GM23248 (cell line): ENCODE measurements around the gene SPOCD1. TPM values are rescaled to one million over a fixed set of nuclear protein-coding genes. Genes with fewer than 3 reads are reported as not detected.
A peak's percentile ranks its signal among the peaks of the same experiment; 100 is the strongest.

Experiments
- DNase-seq: peaks from one replicate; pipeline ENCODE4 v3.0.0-alpha.2; 2015
- H2AFZ ChIP-seq: fragments of 200-600 bp; sonication (generic); 2 replicates; pipeline ENCODE4 v1.6.1; 2016; ENCODE audit warnings: antibody characterized with exemption
- H3F3A ChIP-seq: fragments of 200-600 bp; sonication (generic); 2 replicates; pipeline ENCODE4 v1.6.1; 2016; ENCODE audit warnings: mild to moderate bottlenecking, antibody characterized with exemption, mixed run types; ENCODE audit not compliant: insufficient read depth
- H3K27ac ChIP-seq: fragments of 200-600 bp; sonication (generic); 2 replicates; pipeline ENCODE4 v1.5.1; 2016; ENCODE audit warnings: mild to moderate bottlenecking
- H3K27me3 ChIP-seq: fragments of 200-600 bp; sonication (generic); replicated peaks from 2 replicates; pipeline ENCODE4 v1.6.1; 2016; ENCODE audit warnings: mild to moderate bottlenecking; ENCODE audit not compliant: insufficient read depth
- H3K36me3 ChIP-seq: fragments of 200-600 bp; sonication (generic); 2 replicates; pipeline ENCODE4 v1.6.1; 2016; ENCODE audit warnings: low read depth, mild to moderate bottlenecking
- H3K4me1 ChIP-seq: fragments of 200-600 bp; sonication (generic); 2 replicates; pipeline ENCODE4 v1.6.1; 2016; ENCODE audit warnings: mild to moderate bottlenecking; ENCODE audit not compliant: insufficient read depth
- H3K4me2 ChIP-seq: fragments of 200-600 bp; sonication (generic); one replicate; pipeline ENCODE4 v1.6.1; 2016; ENCODE audit warnings: mild to moderate bottlenecking; ENCODE audit not compliant: unreplicated experiment
- H3K4me3 ChIP-seq: fragments of 200-600 bp; sonication (generic); 2 replicates; pipeline ENCODE4 v1.5.1; 2016; ENCODE audit warnings: mild to moderate bottlenecking
- H3K79me2 ChIP-seq: fragments of 200-600 bp; sonication (generic); 2 replicates; pipeline ENCODE4 v1.6.1; 2016; ENCODE audit warnings: mild to moderate bottlenecking; ENCODE audit not compliant: insufficient read depth
- H3K9ac ChIP-seq: fragments of 200-600 bp; sonication (generic); 2 replicates; pipeline ENCODE4 v1.6.1; 2016; ENCODE audit warnings: mild to moderate bottlenecking
- H3K9me2 ChIP-seq: fragments of 200-600 bp; sonication (generic); 2 replicates; pipeline ENCODE4 v1.6.1; 2016; ENCODE audit warnings: mixed run types, mild to moderate bottlenecking, moderate library complexity; ENCODE audit not compliant: insufficient read depth
- H3K9me3 ChIP-seq: fragments of 200-600 bp; sonication (generic); one replicate; pipeline ENCODE4 v1.6.1; 2017; ENCODE audit warnings: low read depth
- H4K20me1 ChIP-seq: fragments of 200-600 bp; sonication (generic); 2 replicates; pipeline ENCODE4 v1.6.0; 2016; ENCODE audit not compliant: insufficient read depth
- EZH2 ChIP-seq: fragments of 200-600 bp; sonication (generic); IDR thresholded peaks from 2 replicates; pipeline ENCODE4 v1.6.1; 2018; ENCODE audit warnings: antibody characterized with exemption, mild to moderate bottlenecking; ENCODE audit not compliant: insufficient read depth, poor library complexity, severe bottlenecking
- EZH2phosphoT487 ChIP-seq: fragments of 200-600 bp; sonication (generic); IDR thresholded peaks from 2 replicates; pipeline ENCODE4 v1.6.1; 2018; ENCODE audit warnings: antibody characterized with exemption, moderate library complexity, mild to moderate bottlenecking, low read depth; ENCODE audit not compliant: insufficient read depth
- WGBS, 2 experiments: methylation state at CpG; one replicate each; pipeline ENCODE4 v1.1.6; 2015 to 2017; ENCODE audit warnings: low lambda C conversion rate in 2 of 2, low coverage in 1 of 2; ENCODE audit errors: missing lambda C conversion rate in 2 of 2; 5-methylcytosine and 5-hydroxymethylcytosine counted together
- in situ Hi-C: fragments of 300-500 bp; cut with MboI; formaldehyde crosslinking; loops from 2 replicates; pipeline ENCODE4 v1.15.0; 2020
- polyA plus RNA-seq: library from polyadenylated mRNA; unstranded; fragments of >200 nt; fragmentation: Nextera tagmentation; extraction: Ambion mirVana; gene quantifications from 2 replicates; pipeline ENCODE4 v1.2.1, GENCODE V29; 2016
- total RNA-seq: library from RNA; depleted of rRNA; stranded (reverse); fragments of >200 nt; shearing (Covaris generic); gene quantifications from 2 replicates; pipeline ENCODE4 v1.2.3, GENCODE V29; 2014

The SPOCD1 gene
- total and polyA plus RNA-seq, 2 experiments from 2014 or later, result 27.9 to 43.0 TPM

GRCh38 chr1:31802190-31803150 lies 13.4 kb downstream of the SPOCD1 start:
- Histone ChIP-seq H3K9ac (peak overlapping the region; percentile 66), H4K20me1 (no peaks in the 10 kb centered on the region), H3K4me3 (peak overlapping the region; percentile 69), H3K4me2 (peak overlapping the region; percentile 75), H3K27ac (peak overlapping the region; percentile 28), H3K79me2 (peaks cover 11% of the 10 kb centered on the region), H3K9me2 (no peaks in the 10 kb centered on the region), H3K27me3 (no peaks in the 10 kb centered on the region), H3K4me1 (peaks cover 8% of the 10 kb centered on the region), H3K9me3 (no peaks in the 10 kb centered on the region), H3K36me3 (no peaks in the 10 kb centered on the region), H3F3A (peaks cover 8% of the 10 kb centered on the region), H2AFZ (peak overlapping the region; percentile 78)
- 25 to 27% methylated on average over 13 of the region's 13 CpGs for WGBS, 2 experiments
- in situ Hi-C loops, result no loop called here
- peak; percentile 45 for DNase-seq
- no peak for TF ChIP-seq EZH2phosphoT487

DNA sequence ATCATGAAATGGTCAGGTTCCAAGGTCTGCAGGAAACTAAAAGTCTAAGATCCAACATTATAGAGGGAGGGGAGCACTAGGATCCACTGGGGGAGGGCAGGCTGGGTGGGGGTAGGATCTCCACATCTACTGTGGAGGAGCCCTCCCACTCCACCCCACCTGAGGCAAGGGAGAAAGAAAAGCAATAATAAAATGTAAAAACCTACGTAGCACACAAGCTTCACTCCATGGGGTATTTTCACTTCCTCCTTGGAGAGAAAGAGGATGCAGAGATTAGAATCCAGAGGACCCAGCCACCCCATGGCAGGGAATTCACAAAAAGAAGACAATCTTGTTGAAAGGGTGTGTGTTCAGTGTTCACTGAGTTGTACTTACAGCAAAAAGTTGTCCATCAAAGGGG lies 14.4 kb downstream of the SPOCD1 start:
- no peak for DNase-seq
- TF ChIP-seq EZH2phosphoT487, result no peak
- H3K27me3 ChIP-seq, result no peaks in the 10 kb centered on the region
- H3K4me3 ChIP-seq, result no peak overlapping the region
- peaks cover 21% of the 10 kb centered on the region for H3K79me2 ChIP-seq
- no peaks in the 10 kb centered on the region for H3K9me3 ChIP-seq
- H4K20me1 ChIP-seq, result no peaks in the 10 kb centered on the region
- H3K4me2 ChIP-seq, result no peak overlapping the region
- in situ Hi-C loops, result no loop called here
- peaks cover 13% of the 10 kb centered on the region for H3K4me1 ChIP-seq
- no peak overlapping the region for H3K27ac ChIP-seq
- no peak overlapping the region for H2AFZ ChIP-seq
- H3K36me3 ChIP-seq, result no peaks in the 10 kb centered on the region
- H3F3A ChIP-seq, result peaks cover 13% of the 10 kb centered on the region; the same call in 1 of the 2 replicates
- 100% methylated on average over 1 of the region's 1 CpG for WGBS, 2 experiments
- H3K9ac ChIP-seq, result no peak overlapping the region
- H3K9me2 ChIP-seq, result no peaks in the 10 kb centered on the region

GRCh38 chr1:31800674-31800967 lies 15.2 kb downstream of the SPOCD1 start:
- no peaks in the 10 kb centered on the region for H4K20me1 ChIP-seq
- no peaks in the 10 kb centered on the region for H3K36me3 ChIP-seq
- WGBS, 2 experiments, result 97 to 98% methylated on average over 4 of the region's 4 CpGs
- TF ChIP-seq EZH2 (no peak), EZH2phosphoT487 (no peak)
- peaks cover 21% of the 10 kb centered on the region for H3K4me1 ChIP-seq
- peaks cover 16% of the 10 kb centered on the region; the same call in 1 of the 2 replicates for H3F3A ChIP-seq
- no peaks in the 10 kb centered on the region for H3K27me3 ChIP-seq
- no peak overlapping the region for H3K4me3 ChIP-seq
- H3K4me2 ChIP-seq, result no peak overlapping the region
- H3K79me2 ChIP-seq, result peaks cover 30% of the 10 kb centered on the region
- DNase-seq, result no peak
- no peak overlapping the region for H2AFZ ChIP-seq
- H3K27ac ChIP-seq, result no peak overlapping the region
- no peak overlapping the region for H3K9ac ChIP-seq
- H3K9me3 ChIP-seq, result no peaks in the 10 kb centered on the region
- in situ Hi-C loops, result no loop called here
- no peaks in the 10 kb centered on the region for H3K9me2 ChIP-seq

- no peak for TF ChIP-seq EZH2phosphoT487
- TF ChIP-seq EZH2, result no peak
- H3K27ac ChIP-seq, result no peak overlapping the region
- H4K20me1 ChIP-seq, result no peaks in the 10 kb centered on the region
- no peaks in the 10 kb centered on the region for H3K9me3 ChIP-seq
- no peaks in the 10 kb centered on the region for H3K27me3 ChIP-seq
- in situ Hi-C loops, result no loop called here
- peaks cover 24% of the 10 kb centered on the region for H3K4me1 ChIP-seq
- WGBS, 2 experiments, result 95 to 98% methylated on average over 16 of the region's 16 CpGs
- H2AFZ ChIP-seq, result no peak overlapping the region
- H3K9ac ChIP-seq, result no peak overlapping the region
- no peak for DNase-seq
- H3K36me3 ChIP-seq, result no peaks in the 10 kb centered on the region
- H3K4me2 ChIP-seq, result no peak overlapping the region
- H3K9me2 ChIP-seq, result no peaks in the 10 kb centered on the region
- no peak overlapping the region for H3K4me3 ChIP-seq
- peaks cover 21% of the 10 kb centered on the region for H3F3A ChIP-seq
- peaks cover 33% of the 10 kb centered on the region for H3K79me2 ChIP-seq
These were observed 15.7 kb downstream of the SPOCD1 start for GRCh38 chr1:31799895-31800673.
